SK-N-MC (cell line): ENCODE measurements around the gene TVP23A.

Experiments used
- EZH2 ChIP-seq: fragments of 200-600 bp; sonication (generic); IDR thresholded peaks from one replicate; pipeline ENCODE4 v1.6.1; 2017; ENCODE audit warnings: antibody characterized with exemption
- POLR2AphosphoS5 ChIP-seq: IDR thresholded peaks from 2 replicates; pipeline ENCODE4 v1.6.1; 2012; ENCODE audit warnings: mild to moderate bottlenecking, low read depth, low read length, borderline replicate concordance

- TF ChIP-seq EZH2 (no peak), POLR2AphosphoS5 (no peak)
Measured at GRCh38 chr16:10744370-10745030, 74.1 kb downstream of the TVP23A start.
